SK-N-SH treated with all-trans-retinoic acid at 6 μM for 48 hours (cell line): ENCODE data around the gene NRGN.
"Not testable (repeated sequence)": the region's sequence is repeated elsewhere in the genome, so short reads cannot be mapped to it uniquely, and the experiment has no call there.

ENCODE experiments used
- ATAC-seq: fragments of 200-7000 bp; cut with Tn5 transposase; 3 replicates; pipeline ENCODE4 v1.9.1; 2020; ENCODE audit warnings: mild to moderate bottlenecking, moderate library complexity
- ARNTL ChIP-seq: fragments of 450-650 bp; formaldehyde crosslinking; IDR thresholded peaks from 2 replicates; pipeline ENCODE4 v1.5.0; 2020; ENCODE audit warnings: low read depth, mild to moderate bottlenecking, moderate library complexity, borderline replicate concordance
- BACH2 ChIP-seq: fragments of 250-450 bp; sonication (Bioruptor Pico); IDR thresholded peaks from 2 replicates; pipeline ENCODE4 v1.9.0; 2021; ENCODE audit warnings: mild to moderate bottlenecking, borderline replicate concordance
- CREB5 ChIP-seq: fragments of 250-450 bp; sonication (Bioruptor Pico); IDR thresholded peaks from 2 replicates; pipeline ENCODE4 v1.5.1; 2020; ENCODE audit warnings: low read depth, mild to moderate bottlenecking, moderate library complexity
- CSRNP3 ChIP-seq: fragments of 250-450 bp; sonication (Bioruptor Pico); IDR thresholded peaks from 2 replicates; pipeline ENCODE4 v1.5.1; 2021; ENCODE audit warnings: mild to moderate bottlenecking, moderate library complexity
- ESRRG ChIP-seq: fragments of 250-450 bp; sonication (Bioruptor Pico); IDR thresholded peaks from 2 replicates; pipeline ENCODE4 v1.6.1; 2021; ENCODE audit warnings: mild to moderate bottlenecking
- GLIS3 ChIP-seq: fragments of 250-450 bp; sonication (Bioruptor Pico); IDR thresholded peaks from 2 replicates; pipeline ENCODE4 v1.5.0; 2020; ENCODE audit warnings: mild to moderate bottlenecking, moderate library complexity
- ISL1 ChIP-seq: fragments of 250-450 bp; sonication (Bioruptor Pico); IDR thresholded peaks from 2 replicates; pipeline ENCODE4 v2.1.2; 2022; ENCODE audit warnings: mild to moderate bottlenecking, moderate library complexity
- OSR1 ChIP-seq: fragments of 250-450 bp; sonication (Bioruptor Pico); IDR thresholded peaks from 2 replicates; pipeline ENCODE4 v1.8.0; 2022; ENCODE audit warnings: moderate library complexity, mild to moderate bottlenecking, inconsistent platforms
- PATZ1 ChIP-seq: fragments of 250-450 bp; sonication (Bioruptor Pico); IDR thresholded peaks from 2 replicates; pipeline ENCODE4 v1.8.0; 2020; ENCODE audit warnings: mild to moderate bottlenecking, moderate library complexity, borderline replicate concordance
- POU6F1 ChIP-seq: fragments of 250-450 bp; sonication (Bioruptor Pico); IDR thresholded peaks from 2 replicates; pipeline ENCODE4 v1.8.0; 2021; ENCODE audit warnings: low read depth, mild to moderate bottlenecking, moderate library complexity, borderline replicate concordance
- PPARA ChIP-seq: fragments of 250-450 bp; sonication (Bioruptor Pico); IDR thresholded peaks from 2 replicates; pipeline ENCODE4 v1.5.0; 2020; ENCODE audit warnings: mild to moderate bottlenecking, borderline replicate concordance
- RARB ChIP-seq: fragments of 250-450 bp; sonication (Bioruptor Pico); IDR thresholded peaks from 2 replicates; pipeline ENCODE4 v1.8.0; 2021; ENCODE audit warnings: mild to moderate bottlenecking, moderate library complexity
- SNAI2 ChIP-seq: fragments of 250-450 bp; sonication (Bioruptor Pico); IDR thresholded peaks from 2 replicates; pipeline ENCODE4 v1.5.0; 2020; ENCODE audit warnings: mild to moderate bottlenecking, moderate library complexity
- TCF4 ChIP-seq: fragments of 250-450 bp; sonication (Bioruptor Pico); IDR thresholded peaks from 2 replicates; pipeline ENCODE4 v1.8.0; 2021; ENCODE audit warnings: mild to moderate bottlenecking, moderate library complexity, borderline replicate concordance
- TOX ChIP-seq: fragments of 250-450 bp; sonication (Bioruptor Pico); IDR thresholded peaks from 2 replicates; pipeline ENCODE4 v1.8.0; 2021; ENCODE audit warnings: mild to moderate bottlenecking, moderate library complexity, borderline replicate concordance
- TSHZ2 ChIP-seq: fragments of 250-450 bp; sonication (Bioruptor Pico); IDR thresholded peaks from 2 replicates; pipeline ENCODE4 v1.5.0; 2020; ENCODE audit warnings: mild to moderate bottlenecking, moderate library complexity
- ZC3H10 ChIP-seq: fragments of 250-450 bp; sonication (Bioruptor Pico); IDR thresholded peaks from 2 replicates; pipeline ENCODE4 v1.5.1; 2021; ENCODE audit warnings: mild to moderate bottlenecking, moderate library complexity
- ZFP3 ChIP-seq: fragments of 250-450 bp; sonication (Bioruptor Pico); IDR thresholded peaks from 2 replicates; pipeline ENCODE4 v1.5.0; 2020; ENCODE audit warnings: mild to moderate bottlenecking, moderate library complexity
- ZFP30 ChIP-seq: fragments of 450-650 bp; formaldehyde crosslinking; IDR thresholded peaks from 2 replicates; pipeline ENCODE4 v1.5.0; 2022; ENCODE audit warnings: mild to moderate bottlenecking, moderate library complexity
- ZNF565 ChIP-seq: fragments of 450-650 bp; formaldehyde crosslinking; conservative IDR thresholded peaks from 2 replicates; pipeline ENCODE4 v1.5.0; 2020; ENCODE audit warnings: low read depth, mild to moderate bottlenecking, moderate library complexity
- ZNF70 ChIP-seq: fragments of 450-650 bp; formaldehyde crosslinking; IDR thresholded peaks from 2 replicates; pipeline ENCODE4 v1.5.0; 2020; ENCODE audit warnings: mild to moderate bottlenecking, moderate library complexity
- ZNF8 ChIP-seq: fragments of 450-650 bp; formaldehyde crosslinking; IDR thresholded peaks from 2 replicates; pipeline ENCODE4 v1.5.0; 2020; ENCODE audit warnings: mild to moderate bottlenecking, moderate library complexity

NRGN gene

GRCh38 chr11:124766156-124766555, 26.4 kb downstream of the NRGN start (continued):
- no peak for TF ChIP-seq TOX

- no peak for ATAC-seq
- TF ChIP-seq TSHZ2 (CRISPR knock-in tag) (no peak), ZFP3 (CRISPR knock-in tag) (no peak), CREB5 (no peak), ZNF70 (CRISPR knock-in tag) (no peak), SNAI2 (CRISPR knock-in tag) (no peak), BACH2 (no peak), ZNF565 (CRISPR knock-in tag) (no peak), GLIS3 (no peak), OSR1 (CRISPR knock-in tag) (no peak), ZC3H10 (CRISPR knock-in tag) (no peak), CSRNP3 (no peak)
These were observed 29.2 kb downstream of the NRGN start for GRCh38 chr11:124768914-124769313.

GRCh38 chr11:124769806-124770774, 30.3 kb downstream of the NRGN start:
- TF ChIP-seq SNAI2 (CRISPR knock-in tag) (no peak), ZNF565 (CRISPR knock-in tag) (no peak), ZC3H10 (CRISPR knock-in tag) (no peak), TOX (no peak), BACH2 (no peak), ARNTL (no peak), RARB (CRISPR knock-in tag) (no peak), GLIS3 (no peak), ZFP30 (CRISPR knock-in tag) (no peak), PATZ1 (CRISPR knock-in tag) (no peak), CSRNP3 (no peak), POU6F1 (no peak), ZNF8 (no peak), TCF4 (CRISPR knock-in tag) (no peak), ESRRG (CRISPR knock-in tag) (no peak), PPARA (CRISPR knock-in tag) (no peak), OSR1 (CRISPR knock-in tag) (no peak), ZNF70 (CRISPR knock-in tag) (no peak), ISL1 (CRISPR knock-in tag) (no peak), TSHZ2 (CRISPR knock-in tag) (no peak)
- ATAC-seq: peak; percentile 52

- not testable (repeated sequence) for ATAC-seq
These were observed 31.2 kb downstream of the NRGN start for GRCh38 chr11:124770959-124771358.
